HG03135 (cell line): ENCODE results near the gene RALGPS1.

ENCODE experiments used
- ATAC-seq: cut with Tn5 transposase; IDR thresholded peaks from one replicate; pipeline ENCODE4 v1.9.1; 2021; ENCODE audit warnings: mild to moderate bottlenecking, moderate library complexity; ENCODE audit not compliant: unreplicated experiment

The RALGPS1 gene

GRCh38 chr9:126904586-126904985 lies 10.0 kb upstream of the RALGPS1 start:
- no peak for ATAC-seq

- ATAC-seq, result no peak
These were observed 8.5 kb upstream of the RALGPS1 start for GRCh38 chr9:126906091-126906490.

DNA sequence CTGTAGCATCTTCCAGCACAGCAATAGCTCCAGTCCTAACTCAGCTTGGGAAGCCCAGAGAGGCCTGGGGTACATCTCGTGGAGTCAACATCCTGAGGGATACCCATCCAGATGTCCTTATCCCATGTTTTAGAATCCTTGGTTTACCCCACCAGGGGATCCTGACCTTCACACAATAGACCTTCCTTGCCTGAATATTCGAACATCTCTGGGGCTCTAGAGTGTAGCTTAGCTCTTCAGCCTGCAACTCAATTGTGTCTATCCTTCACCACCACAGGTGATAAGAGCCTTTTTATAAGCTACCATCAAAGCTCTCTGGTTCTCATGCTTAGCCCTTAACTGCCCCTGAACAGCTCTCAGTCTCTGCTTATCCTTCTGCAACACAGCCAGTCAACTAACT lies 7.5 kb upstream of the RALGPS1 start:
- no peak for ATAC-seq

- ATAC-seq, result peak; percentile 3
These were observed 767 bp downstream of the RALGPS1 start for GRCh38 chr9:126915281-126915816.

DNA sequence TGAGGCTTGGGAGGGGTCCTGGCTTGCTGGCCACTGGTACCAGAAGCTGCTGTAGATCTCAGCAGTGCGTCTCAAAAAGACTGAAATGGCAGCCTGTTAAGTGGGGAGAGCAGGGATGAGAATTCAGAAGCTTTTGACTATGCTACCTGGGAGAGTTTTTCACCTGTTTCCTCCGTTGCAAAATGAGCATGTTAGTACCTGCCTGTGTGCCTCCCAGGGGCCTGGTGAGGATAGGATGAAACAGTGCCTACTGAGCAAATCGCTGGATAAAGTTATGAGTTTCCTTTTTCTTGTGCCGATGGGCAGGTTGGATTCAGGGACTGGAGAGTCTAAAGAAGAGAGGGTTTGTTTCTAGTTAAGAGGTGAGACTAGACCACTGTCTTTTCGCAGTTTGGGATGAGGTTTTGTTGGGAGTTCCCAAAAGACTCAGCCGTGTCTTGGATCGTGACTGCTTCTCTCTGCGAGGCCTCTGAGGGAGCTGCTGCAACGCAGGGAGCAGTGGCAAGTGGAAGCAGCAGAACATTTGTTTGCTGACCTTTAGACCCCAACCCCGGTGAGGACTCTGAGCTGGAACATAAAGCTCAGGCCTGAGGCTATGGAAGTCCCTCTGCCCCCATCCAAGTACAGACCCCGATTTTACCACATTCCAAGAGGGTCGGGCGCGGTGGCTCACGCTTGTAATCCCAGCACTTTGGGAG lies 1.4 kb downstream of the RALGPS1 start:
- ATAC-seq, result no peak

- ATAC-seq, result no peak
These were observed 2.3 kb downstream of the RALGPS1 start for GRCh38 chr9:126916909-126917308.

DNA sequence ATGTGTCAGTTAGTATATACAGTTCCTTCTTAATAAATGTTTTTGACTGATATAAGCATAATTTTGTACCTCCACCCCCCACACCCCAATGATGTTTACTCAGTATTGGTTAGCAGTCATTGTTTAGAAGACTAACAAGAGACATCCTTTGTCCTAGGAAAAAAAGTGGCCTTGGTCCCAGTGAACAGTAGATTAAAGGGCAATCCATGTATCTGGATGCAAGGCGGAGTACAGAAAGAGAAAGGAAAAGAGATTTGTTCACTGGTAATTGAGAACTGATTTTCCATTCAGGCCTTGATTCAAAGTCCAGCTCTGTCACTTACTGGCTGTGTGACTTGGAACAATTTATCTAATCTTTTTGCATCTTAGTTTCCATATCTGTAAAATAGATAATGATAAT lies 4.6 kb downstream of the RALGPS1 start:
- ATAC-seq, result no peak

- ATAC-seq, result no peak
These were observed 11.3 kb downstream of the RALGPS1 start for GRCh38 chr9:126925876-126926275.

DNA sequence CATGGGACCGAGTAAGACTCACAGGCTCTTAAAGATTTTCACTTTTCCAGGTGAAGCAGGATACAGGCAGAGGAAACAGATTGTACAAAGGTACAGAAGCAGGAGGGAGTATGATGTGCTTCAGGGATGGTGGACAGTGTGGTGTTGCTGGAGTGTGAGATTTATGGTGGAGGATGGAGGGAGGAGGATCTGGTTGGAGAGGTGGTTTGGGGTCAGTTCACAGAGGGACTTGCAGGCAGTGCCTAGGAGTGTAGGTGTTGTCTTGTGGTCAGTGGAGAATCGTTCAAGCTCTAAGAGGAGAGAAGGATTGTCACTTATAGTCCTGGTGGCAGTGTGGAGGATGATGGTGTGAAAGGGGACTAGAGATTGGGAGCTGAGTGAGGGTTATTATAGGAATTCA lies 11.8 kb downstream of the RALGPS1 start:
- ATAC-seq, result no peak

GRCh38 chr9:126927419-126927818 lies 12.8 kb downstream of the RALGPS1 start:
- no peak for ATAC-seq

GRCh38 chr9:126932871-126933321 lies 18.3 kb downstream of the RALGPS1 start:
- no peak for ATAC-seq

GRCh38 chr9:126933334-126933980 lies 18.9 kb downstream of the RALGPS1 start:
- no peak for ATAC-seq

GRCh38 chr9:126934441-126934840 lies 19.9 kb downstream of the RALGPS1 start:
- ATAC-seq, result no peak

- ATAC-seq, result no peak
These were observed 21.0 kb downstream of the RALGPS1 start for GRCh38 chr9:126935630-126936029.

- ATAC-seq, result no peak
These were observed 22.9 kb downstream of the RALGPS1 start for GRCh38 chr9:126937444-126937843.

DNA sequence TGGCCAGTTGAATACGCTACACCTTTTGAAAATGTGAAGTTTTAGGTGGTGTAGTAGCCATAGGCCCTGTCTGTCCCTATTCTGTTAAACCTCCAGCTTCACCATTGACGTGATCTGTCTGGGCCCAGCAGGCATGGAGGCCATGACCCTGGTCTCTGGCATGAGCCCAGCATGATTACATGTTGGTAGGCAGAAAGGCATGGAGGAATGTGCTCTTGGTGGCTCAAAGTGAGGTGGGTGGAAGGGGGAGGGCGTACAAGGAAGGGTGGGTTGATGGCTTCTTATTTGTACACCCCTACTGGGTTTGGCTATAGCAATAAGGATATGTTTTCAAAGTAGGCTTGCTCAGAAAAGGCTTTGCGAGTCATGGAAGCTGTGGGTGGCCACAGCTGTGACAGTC lies 23.7 kb downstream of the RALGPS1 start:
- no peak for ATAC-seq

DNA sequence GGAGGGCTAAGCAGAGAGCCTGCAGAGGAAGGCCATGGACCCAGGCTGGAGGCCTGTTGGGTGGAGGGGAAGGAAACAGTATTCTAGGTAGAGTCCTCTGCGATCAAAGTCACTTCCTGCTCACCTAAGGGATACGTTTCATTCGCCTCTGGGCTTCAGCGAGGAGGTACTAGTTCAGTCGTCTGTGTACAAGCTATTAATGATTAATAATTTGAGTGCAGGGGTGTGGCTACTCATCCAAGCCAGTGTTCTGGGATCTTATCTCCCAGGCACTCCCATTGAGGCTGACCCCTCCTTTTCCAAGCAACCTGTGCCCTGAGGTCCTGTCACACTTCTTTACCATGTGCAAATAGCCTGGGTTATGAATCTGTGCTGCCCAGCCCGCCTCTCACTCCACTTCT lies 25.2 kb downstream of the RALGPS1 start:
- no peak for ATAC-seq

DNA sequence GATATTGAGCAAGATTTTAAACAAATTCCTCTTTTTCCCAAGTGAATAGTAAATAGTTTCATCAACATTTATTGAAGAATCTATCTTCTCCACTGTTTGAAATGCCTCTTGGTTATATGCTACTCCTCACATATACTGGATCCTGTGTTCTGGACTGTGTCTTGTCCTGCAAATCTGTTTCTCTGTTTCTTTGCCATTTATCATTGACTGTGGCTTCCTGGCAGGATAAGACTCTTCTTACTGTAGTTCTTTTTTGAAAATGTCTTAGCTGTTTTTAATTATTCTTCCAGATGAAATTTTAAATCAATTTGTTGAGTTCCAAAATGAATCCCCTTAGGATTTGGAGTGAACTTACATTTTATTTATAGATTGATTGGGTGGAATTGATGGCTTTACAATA lies 27.8 kb downstream of the RALGPS1 start:
- no peak for ATAC-seq

GRCh38 chr9:126945682-126946081 lies 31.1 kb downstream of the RALGPS1 start:
- ATAC-seq, result no peak

DNA sequence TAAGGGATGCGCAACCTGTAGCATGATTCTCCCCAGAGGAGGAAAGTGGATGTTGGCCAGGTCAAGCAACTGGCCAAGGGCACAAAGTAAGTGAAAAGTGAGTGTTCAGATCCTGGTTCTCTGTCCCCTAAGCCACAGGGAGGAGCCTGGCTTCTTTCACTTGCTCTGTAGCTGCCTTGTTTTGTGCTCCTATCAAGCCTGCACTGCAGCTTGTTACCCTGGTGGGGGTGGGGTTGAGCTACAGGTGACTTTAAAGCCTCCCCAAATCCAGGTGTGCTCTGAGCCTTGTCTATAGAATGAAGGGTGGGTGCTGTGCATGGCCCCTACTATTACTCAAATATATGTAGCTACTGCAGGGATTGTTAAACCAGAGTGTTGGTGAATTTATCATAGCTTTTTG lies 32.9 kb downstream of the RALGPS1 start:
- no peak for ATAC-seq

DNA sequence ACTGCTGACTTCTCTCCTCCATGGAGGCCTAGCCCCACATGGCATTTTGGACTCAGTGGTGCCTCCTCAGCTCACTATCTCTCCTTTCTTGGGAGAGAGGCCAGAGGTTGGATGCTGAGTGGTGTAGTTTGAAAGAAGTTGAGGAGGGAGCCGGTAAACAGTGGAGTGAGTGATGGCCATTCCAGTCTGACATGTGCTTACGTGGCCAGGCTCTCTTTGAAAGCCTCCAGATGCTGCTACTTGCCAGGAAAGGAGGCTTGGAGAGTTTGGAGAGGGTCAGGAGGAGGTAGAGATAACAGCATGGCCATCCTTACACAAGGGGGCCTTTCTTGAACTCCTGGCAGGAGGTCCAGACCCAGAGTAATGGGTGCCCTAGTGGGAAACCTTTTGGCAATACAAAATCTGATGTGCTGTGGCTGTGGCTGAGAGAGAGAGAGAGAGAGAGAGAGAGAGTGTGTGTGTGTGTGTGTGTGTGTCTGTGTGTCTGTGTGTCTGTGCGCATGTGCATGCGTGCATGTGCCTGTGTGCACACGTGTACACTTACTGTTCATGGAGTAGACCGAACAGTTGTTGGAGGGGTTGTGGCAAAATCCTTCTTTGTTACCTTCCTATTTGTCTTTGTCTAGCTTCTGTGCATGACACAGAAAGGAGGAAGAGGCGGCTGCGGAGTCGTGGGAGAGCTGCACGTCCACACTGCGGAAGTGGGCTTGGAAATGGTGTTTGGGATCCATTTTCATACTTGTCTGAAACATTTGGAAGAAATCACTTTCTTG lies 37.8 kb downstream of the RALGPS1 start:
- no peak for ATAC-seq
